IPS DF 4.7 (cell line): ENCODE measurements around the gene SLC16A6.
"Not testable (repeated sequence)": the region's sequence is repeated elsewhere in the genome, so short reads cannot be mapped to it uniquely, and the experiment has no call there.

Source experiments
- DNase-seq: peaks from one replicate; pipeline ENCODE4 v3.0.0-alpha.2; 2013; ENCODE audit warnings: low spot score; ENCODE audit errors: extremely low read depth

The SLC16A6 gene

DNA sequence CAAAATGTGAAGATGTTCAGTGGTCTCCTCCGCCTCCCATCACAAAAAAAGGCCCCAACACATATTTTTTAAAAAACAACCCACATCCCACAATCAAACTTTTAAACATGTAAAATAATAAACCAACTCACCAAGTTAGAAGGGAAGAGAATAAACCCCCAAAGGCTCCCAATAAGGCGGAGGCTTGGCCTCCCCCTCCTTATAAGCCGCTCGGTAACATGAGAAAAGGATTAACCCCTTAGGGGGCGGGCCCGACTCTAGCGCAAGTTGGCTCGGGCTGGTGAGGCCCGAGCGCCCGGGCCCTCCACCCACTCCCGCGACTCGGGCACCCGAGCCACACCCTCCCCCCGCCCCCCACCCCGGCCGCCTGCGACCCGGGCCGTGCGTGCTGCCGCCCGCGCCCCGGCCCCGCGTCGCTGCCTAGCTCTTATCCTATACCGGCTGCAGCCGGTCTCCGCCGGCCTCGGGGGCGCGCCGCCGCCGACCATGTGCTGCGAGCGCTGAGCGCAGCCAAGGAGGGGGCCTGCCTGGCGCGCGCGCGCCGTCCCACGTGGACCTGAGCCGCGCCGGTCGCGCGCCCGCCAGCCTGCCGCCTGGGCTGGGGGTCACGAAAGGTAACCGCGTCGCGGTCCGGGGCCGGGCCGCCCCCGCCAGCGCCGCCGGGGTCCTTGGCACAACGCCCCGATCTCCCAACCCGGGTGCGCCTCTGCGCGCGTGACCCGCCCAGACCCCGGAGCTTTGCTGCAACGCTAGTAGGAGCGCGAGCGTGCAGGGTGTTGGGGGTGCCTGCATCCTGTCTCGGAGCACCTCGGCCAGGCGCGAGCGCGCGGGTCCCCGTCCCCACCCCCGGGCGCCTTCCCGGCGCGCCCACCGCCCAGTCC lies at the start of gene SLC16A6, which contains the start of gene ARSG:
Gene SLC16A6, minus strand, starts transcription at position 173 of the 881 bp plus-strand sequence. CDS start 12,807 bp downstream, outside the sequence.
Gene ARSG, plus strand, starts transcription at position 541 of the 881 bp plus-strand sequence. CDS start 15,999 bp downstream, outside the sequence.
- DNase-seq: no peak

- no peak for DNase-seq
Observed at GRCh38 chr17:68334393-68334792, 43.5 kb upstream of the SLC16A6 start.

DNA sequence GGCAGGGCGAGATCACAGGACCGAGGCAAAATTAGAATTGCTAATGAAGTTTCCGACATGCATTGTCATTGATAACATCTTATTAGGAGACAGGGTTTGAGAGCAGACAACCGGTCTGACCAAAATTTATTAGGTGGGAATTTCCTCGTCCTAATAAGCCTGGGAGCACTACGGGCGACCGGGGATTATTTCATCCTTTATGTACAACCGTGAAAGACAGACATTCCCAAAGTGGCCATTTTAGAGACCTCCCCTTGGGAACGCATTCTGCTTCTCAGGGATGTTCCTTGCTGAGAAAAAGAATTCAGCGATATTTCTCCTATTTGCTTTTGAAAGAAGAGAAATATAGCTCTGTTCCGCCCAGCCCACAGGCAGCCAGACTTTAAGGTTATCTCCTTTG lies 41.0 kb upstream of the SLC16A6 start:
- DNase-seq: not testable (repeated sequence)

DNA sequence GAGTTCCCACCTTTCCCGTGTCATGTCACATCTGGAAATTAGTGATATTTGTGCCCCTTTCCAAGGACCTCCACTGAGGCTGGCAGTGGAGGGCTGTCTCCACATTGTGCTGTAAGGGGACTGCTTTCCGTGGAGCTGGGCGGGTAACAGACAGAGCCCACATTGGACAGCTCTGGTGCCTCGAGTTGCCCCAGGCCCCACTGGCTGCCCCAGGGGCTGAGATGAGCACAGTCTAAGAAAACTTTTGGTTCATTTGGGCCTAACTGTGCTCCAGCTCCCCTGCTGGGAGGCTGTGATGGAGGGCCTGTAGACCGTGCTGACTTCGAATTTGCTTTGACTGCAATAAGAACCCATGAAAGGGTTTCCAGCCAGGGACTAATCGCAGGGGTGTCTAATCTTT lies 38.4 kb upstream of the SLC16A6 start:
- no peak for DNase-seq

- no peak for DNase-seq
Observed at GRCh38 chr17:68328676-68329075, 37.7 kb upstream of the SLC16A6 start.

GRCh38 chr17:68327823-68328557 lies 37.1 kb upstream of the SLC16A6 start:
- DNase-seq: no peak

GRCh38 chr17:68326681-68327080 lies 35.8 kb upstream of the SLC16A6 start:
- no peak for DNase-seq

GRCh38 chr17:68325961-68326360 lies 35.0 kb upstream of the SLC16A6 start:
- no peak for DNase-seq

GRCh38 chr17:68324654-68325336 lies 33.9 kb upstream of the SLC16A6 start:
- DNase-seq: no peak

DNA sequence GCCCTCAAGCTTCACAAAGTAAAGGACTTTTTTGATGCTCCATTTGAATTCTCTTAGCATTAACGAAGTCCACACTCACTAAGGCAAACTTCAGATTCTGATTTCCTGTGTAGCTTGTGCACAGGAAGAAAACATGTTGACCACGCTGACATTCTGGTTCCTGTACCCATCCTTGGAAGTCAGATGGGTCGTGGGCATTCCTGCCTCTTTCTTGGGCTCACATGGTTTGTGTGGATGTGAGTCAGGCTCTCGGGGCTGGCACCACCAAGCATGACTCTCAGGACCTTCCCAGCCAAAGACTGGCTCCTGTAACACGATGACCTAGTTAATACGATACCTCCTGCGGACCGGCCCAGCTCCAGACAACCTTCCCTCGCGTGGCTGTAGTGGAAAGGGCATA lies 33.2 kb upstream of the SLC16A6 start:
- no peak for DNase-seq

- DNase-seq: no peak
Observed at GRCh38 chr17:68322630-68323029, 31.7 kb upstream of the SLC16A6 start.

GRCh38 chr17:68321556-68321954 lies 30.6 kb upstream of the SLC16A6 start:
- DNase-seq: no peak

GRCh38 chr17:68320943-68321555 lies 30.1 kb upstream of the SLC16A6 start:
- no peak for DNase-seq

DNA sequence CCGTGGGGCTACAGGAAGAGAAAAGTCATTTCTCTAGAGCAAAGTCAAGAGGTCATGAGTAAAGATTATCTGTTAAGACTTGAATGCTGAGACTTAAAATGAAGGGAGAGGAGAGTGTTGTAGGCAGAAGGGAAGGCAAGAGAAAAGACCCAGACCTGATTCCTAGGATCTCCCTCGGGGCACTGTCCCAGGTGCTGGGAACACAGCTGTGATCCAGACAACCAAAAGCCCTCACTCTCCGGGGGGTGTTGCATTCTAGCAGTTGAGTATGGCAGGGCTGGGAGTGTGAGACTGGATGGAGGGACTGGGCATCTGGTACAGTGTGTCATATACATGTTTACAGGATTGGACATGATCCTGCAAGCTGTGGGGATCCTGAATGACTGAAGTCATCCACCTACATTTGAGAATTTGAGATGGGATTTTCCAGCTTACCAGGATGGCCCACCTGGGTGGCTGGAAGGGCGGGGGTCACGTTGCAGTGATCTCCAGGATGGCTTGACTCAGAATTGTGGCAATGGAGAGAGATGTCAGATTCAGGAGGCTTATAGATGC lies 29.5 kb upstream of the SLC16A6 start:
- DNase-seq: no peak

DNA sequence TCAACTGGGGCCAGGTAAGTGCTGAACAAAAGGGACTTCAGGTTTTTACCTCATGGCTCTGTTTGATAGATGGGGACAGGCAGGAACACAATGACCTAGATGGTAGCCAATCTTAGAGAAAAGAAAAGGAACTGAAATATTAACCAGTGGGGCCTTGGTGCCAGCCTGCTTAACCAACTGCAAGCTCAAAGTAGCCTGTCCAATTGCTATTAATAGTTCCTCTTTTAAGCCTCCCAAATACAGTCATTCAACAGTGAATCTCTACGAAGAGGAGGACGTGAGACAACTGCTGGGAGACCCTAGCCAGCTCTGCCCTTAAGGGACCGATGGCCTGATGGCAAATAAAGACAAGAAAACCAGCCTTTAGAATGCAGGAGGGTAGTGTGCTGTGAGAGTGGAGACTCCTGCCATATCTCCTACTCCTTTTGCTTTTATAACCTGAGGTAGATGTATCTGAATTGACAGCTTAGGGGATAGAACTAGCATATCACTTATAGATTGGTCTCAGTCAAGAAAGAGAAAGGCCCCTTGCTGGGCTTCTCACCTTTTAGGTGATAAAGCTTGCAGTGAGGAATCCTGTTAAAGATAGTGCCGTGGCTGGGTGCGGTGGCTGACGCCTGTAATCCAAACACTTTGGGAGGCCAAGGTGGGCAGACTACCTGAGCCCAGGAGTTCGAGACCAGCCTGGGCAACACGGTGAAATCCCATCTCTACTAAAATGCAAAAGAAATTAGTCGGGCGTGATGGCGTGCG lies 28.7 kb upstream of the SLC16A6 start:
- no peak for DNase-seq

- DNase-seq: no peak
Observed at GRCh38 chr17:68318103-68318991, 27.4 kb upstream of the SLC16A6 start.

DNA sequence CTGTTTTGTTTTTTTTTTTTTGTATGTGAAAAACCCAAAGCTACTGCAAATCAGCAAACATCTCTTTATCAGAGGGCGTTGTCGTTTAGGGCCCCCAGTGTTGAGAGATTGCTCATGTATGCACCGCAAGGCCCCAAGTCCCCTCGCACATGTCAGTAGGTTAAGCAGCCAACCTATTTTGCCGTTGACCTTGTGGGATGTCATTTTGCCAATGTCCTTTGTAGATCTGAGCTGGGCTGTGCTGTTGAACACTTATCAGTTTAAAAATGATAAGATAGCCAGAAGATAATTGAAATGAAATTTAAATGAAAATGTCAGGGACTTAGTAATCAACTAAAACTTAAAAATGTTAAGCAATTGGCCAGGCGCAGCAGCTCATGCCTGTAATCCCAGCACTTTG lies 26.5 kb upstream of the SLC16A6 start:
- DNase-seq: no peak

DNA sequence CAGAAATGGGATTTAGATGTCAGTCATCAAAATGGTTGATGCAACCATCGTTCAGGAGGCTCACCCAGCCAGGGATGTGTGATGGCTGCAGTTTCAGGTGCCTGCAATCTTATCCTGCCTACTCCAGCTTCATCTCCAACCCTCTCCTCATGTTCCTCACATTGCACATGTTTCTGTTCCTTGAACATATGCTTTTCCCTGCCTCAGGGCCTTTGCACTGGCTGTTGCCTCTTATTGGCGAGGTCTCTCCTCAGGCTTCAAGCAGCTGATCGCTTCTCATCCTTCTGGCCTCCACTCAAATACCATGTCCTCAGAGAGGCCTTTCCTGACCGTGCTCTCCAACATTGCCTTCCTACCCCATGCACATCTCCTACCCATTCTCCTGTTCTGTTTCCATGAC lies 25.0 kb upstream of the SLC16A6 start:
- no peak for DNase-seq

DNA sequence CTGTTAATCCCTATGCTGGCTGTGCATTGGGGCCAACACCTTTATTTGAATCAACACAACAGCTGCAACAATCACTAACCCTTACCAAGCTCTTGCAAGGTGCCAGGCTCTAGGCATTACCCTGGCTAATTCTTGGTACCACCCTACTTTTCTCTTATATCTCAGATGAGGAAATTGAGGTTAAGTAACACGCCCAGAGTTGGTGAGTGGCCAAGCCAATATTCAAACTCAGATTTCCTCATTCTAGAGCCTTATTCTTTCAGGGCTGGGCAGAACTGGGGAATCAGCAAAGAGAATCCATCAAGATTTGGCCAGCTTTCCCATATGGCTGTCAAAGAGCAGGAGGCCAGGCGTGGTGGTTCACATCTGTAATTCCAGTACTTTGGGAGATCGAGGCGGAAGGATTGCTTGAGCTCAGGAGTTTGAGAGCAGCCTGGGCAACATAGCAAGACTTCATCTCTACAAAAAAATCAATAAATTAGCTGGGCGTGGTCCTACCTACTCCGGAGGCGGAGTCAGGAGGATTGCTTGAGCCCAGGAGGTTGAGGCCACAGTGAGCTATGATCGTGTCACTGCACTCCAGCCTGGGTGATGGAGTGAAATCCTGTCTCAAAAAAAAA lies 24.1 kb upstream of the SLC16A6 start:
- no peak for DNase-seq
